Left ventricle myocardium inferior (tissue), 1 donor: ENCODE measurements around the gene STX4. TPM values are rescaled to one million over a fixed set of nuclear protein-coding genes. Genes with fewer than 3 reads are reported as not detected.

Experiments
- DNase-seq: peaks from one replicate; pipeline ENCODE4 v3.0.0-alpha.2; 2020
- H3K27ac ChIP-seq: fragments of 200-600 bp; replicated peaks from 2 replicates; pipeline ENCODE4 v1.8.0; 2021
- H3K27me3 ChIP-seq: fragments of 200-600 bp; 2 replicates; pipeline ENCODE4 v1.8.0; 2021; ENCODE audit warnings: low read depth
- H3K36me3 ChIP-seq: fragments of 200-600 bp; 2 replicates; pipeline ENCODE4 v1.8.0; 2021
- H3K4me1 ChIP-seq: fragments of 200-600 bp; 2 replicates; pipeline ENCODE4 v1.8.0; 2021
- H3K4me3 ChIP-seq: fragments of 200-600 bp; 2 replicates; pipeline ENCODE4 v1.8.0; 2021; ENCODE audit warnings: mild to moderate bottlenecking, moderate library complexity
- H3K9me3 ChIP-seq: fragments of 200-600 bp; replicated peaks from 2 replicates; pipeline ENCODE4 v1.8.0; 2021
- intact Hi-C: fragments of 100-400 bp; cut with micrococcal nuclease; formaldehyde crosslinking; loops from one replicate; pipeline ENCODE4 v1.11.0; 2022
- total RNA-seq: library from RNA; stranded (reverse); fragmentation: NEBNext Ultra II Directional; extraction: Animal tissue kit (Norgen Biotek cat#: 25700); gene quantifications from one replicate; pipeline ENCODE4 v1.2.1, GENCODE V29; 2021
- TF ChIP-seq, protein P1 (sequence below): fragments of 200-600 bp; IDR thresholded peaks from 2 replicates; pipeline ENCODE4 v1.8.0; 2021; ENCODE audit warnings: antibody characterized with exemption, mild to moderate bottlenecking, borderline replicate concordance
- donor health status: DM: no; HTN: yes; CAD: no; lungs with severe emphysema.

Gene STX4
- total RNA-seq, 1 donor from 2014 or later, result 43.1 TPM

DNA sequence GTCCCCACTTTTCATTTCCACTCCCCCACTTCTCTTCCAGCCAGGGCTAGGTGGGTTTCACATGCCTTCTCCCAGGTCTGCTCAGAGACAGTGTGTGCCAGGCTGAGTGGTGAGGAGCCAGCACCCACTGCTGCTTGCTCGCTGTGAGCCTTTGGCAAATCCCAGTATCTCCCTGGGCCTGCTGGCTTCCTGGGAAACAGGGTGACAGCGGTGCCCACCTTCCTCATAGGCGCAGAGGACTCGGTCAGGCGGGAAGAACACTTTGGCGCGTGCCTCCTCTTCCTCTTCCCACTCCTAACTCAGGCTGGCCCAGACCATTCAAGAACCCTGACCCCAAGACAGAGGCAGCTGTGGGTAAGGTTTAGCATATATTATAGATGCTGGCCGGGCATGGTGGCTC is 55.8 kb downstream of the STX4 start:
- H3K4me3 ChIP-seq, result no peak overlapping the region
- TF ChIP-seq, protein P1, sequence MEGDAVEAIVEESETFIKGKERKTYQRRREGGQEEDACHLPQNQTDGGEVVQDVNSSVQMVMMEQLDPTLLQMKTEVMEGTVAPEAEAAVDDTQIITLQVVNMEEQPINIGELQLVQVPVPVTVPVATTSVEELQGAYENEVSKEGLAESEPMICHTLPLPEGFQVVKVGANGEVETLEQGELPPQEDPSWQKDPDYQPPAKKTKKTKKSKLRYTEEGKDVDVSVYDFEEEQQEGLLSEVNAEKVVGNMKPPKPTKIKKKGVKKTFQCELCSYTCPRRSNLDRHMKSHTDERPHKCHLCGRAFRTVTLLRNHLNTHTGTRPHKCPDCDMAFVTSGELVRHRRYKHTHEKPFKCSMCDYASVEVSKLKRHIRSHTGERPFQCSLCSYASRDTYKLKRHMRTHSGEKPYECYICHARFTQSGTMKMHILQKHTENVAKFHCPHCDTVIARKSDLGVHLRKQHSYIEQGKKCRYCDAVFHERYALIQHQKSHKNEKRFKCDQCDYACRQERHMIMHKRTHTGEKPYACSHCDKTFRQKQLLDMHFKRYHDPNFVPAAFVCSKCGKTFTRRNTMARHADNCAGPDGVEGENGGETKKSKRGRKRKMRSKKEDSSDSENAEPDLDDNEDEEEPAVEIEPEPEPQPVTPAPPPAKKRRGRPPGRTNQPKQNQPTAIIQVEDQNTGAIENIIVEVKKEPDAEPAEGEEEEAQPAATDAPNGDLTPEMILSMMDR, result no peak
- no peak for DNase-seq
- no peaks in the 10 kb centered on the region for H3K27me3 ChIP-seq
- H3K36me3 ChIP-seq, result peaks cover 48% of the 10 kb centered on the region
- intact Hi-C loops, result no loop called here
- H3K27ac ChIP-seq, result no peak overlapping the region
- peaks cover 12% of the 10 kb centered on the region for H3K4me1 ChIP-seq
- H3K9me3 ChIP-seq, result no peaks in the 10 kb centered on the region

Other genes starting within 250 kb of the STX4 start
- gene ZNF629, start 246.4 kb upstream of the STX4 start, total RNA-seq, result 21.1 TPM
- gene BCL7C, start 139.5 kb upstream of the STX4 start, total RNA-seq, result 25.2 TPM
- gene CTF1, start 136.9 kb upstream of the STX4 start, total RNA-seq, result 9.6 TPM
- gene FBXL19, start 110.0 kb upstream of the STX4 start, total RNA-seq, result 6.3 TPM
- gene ORAI3, start 84.5 kb upstream of the STX4 start, total RNA-seq, result 12.2 TPM
- 7.4 TPM for gene SETD1A, start 75.8 kb upstream of the STX4 start, total RNA-seq
- 5.5 TPM for gene HSD3B7, start 48.4 kb upstream of the STX4 start, total RNA-seq
- gene STX1B, start 22.9 kb upstream of the STX4 start, total RNA-seq, result 0.77 TPM
- gene ZNF668, start 40.7 kb downstream of the STX4 start, total RNA-seq, result 5.3 TPM
- gene ZNF646, start 40.9 kb downstream of the STX4 start, total RNA-seq, result 9.6 TPM
- 1.2 TPM for gene PRSS53, start 55.4 kb downstream of the STX4 start, total RNA-seq
- 39.5 TPM for gene VKORC1, start 61.2 kb downstream of the STX4 start, total RNA-seq
- gene BCKDK, start 74.8 kb downstream of the STX4 start, total RNA-seq, result 75.9 TPM
- gene KAT8, start 84.1 kb downstream of the STX4 start, total RNA-seq, result 72.0 TPM
- gene PRSS8, start 102.2 kb downstream of the STX4 start, total RNA-seq, result not detected
- 1.4 TPM for gene PRSS36, start 116.5 kb downstream of the STX4 start, total RNA-seq
- 96.9 TPM for gene FUS, start 146.6 kb downstream of the STX4 start, total RNA-seq
- 5.3 TPM for gene PYCARD, start 169.2 kb downstream of the STX4 start, total RNA-seq
- 0.91 TPM for gene TRIM72, start 180.6 kb downstream of the STX4 start, total RNA-seq
- gene PYDC1, start 183.6 kb downstream of the STX4 start, total RNA-seq, result not detected
- 5.1 TPM for gene ITGAM, start 226.4 kb downstream of the STX4 start, total RNA-seq